ENCODE results near the gene STXBP4.

The STXBP4 gene, protein sequence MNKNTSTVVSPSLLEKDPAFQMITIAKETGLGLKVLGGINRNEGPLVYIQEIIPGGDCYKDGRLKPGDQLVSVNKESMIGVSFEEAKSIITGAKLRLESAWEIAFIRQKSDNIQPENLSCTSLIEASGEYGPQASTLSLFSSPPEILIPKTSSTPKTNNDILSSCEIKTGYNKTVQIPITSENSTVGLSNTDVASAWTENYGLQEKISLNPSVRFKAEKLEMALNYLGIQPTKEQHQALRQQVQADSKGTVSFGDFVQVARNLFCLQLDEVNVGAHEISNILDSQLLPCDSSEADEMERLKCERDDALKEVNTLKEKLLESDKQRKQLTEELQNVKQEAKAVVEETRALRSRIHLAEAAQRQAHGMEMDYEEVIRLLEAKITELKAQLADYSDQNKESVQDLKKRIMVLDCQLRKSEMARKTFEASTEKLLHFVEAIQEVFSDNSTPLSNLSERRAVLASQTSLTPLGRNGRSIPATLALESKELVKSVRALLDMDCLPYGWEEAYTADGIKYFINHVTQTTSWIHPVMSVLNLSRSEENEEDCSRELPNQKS

DNA sequence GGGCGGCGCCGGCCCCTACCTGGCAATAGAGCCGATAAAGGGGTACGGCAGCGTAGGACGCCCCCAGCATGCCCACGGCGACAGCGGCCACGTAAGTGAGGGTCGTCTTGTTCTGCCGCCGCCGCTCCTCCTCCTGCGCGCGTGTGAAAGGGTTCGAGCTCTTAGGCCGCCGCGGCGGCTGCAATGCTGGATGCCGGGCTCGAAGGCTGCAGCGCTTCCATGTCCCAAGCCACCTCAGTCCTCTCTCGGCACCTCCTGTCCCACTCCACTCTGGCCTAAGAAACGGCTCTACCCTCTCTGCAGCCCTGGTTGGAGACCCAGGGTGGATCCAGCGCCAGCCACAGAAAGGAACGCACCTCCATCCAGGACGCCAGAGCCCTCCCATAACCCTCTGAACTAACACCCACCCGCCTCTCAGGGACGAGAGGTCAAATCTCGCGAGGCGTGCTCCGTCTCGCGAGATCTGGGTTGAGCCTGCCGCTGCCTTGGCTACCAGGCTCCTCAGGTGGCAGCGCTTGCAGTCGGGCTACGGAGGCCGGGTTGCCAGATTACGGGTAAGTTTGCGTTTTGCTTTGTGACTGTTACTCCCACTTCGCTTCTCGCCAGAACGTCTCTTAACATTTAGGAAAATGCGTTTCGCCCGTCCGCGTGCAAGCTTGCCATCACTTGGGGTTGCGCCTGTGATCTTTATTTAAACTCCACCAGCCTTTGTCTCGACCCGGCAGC lies at the start of gene STXBP4, which contains the start of gene COX11:
Gene STXBP4, plus strand, starts transcription at position 504 of the 726 bp plus-strand sequence. CDS start 17,455 bp downstream, outside the sequence.
Gene COX11, minus strand, starts transcription at position 393 of the 726 bp plus-strand sequence. Its CDS starts 8 bp downstream, at position 385.
- peak; percentile 96 for DNase-seq (ENCODE audit: low spot score)

DNA sequence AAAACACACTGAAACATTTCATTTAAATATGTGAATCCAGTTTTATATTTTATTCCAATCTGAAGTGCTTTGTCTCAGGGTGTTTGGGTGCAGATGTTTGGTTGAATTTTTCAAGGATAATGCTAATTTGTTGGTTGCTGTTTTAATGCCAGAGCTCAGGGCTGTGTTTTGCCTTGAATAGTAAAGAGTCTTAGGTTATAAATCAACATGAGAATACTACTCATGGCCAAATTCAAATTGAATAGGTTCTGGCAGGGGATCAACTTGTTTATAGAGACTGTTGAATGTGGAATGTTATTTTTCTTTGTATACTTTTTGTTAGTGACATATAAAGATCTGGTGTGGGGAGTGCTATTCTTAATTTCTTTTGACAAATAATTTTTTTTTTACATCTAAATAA lies 49.1 kb upstream of the STXBP4 start:
- no peak for DNase-seq (ENCODE audit: low spot score)

DNA sequence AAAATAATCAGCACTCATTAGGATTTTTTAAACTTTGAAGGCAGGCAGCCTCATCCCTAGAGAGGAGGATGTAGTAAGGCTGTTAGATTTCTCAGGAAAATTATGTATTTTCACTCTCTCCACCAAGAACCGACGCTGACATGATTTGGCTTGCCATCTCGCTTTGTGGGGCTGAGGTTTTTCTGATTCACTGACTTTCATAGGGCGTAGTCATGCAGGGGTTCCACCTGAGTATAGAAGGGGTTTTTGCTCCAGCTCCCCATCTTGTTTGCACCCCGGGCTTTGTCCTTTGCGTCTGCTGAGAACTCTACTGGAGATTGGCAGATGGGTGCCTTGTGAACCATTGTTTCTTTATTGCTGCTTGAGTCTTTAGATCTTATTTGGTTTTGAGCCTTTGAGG lies 47.7 kb upstream of the STXBP4 start:
- DNase-seq (ENCODE audit: low spot score) = no peak

DNA sequence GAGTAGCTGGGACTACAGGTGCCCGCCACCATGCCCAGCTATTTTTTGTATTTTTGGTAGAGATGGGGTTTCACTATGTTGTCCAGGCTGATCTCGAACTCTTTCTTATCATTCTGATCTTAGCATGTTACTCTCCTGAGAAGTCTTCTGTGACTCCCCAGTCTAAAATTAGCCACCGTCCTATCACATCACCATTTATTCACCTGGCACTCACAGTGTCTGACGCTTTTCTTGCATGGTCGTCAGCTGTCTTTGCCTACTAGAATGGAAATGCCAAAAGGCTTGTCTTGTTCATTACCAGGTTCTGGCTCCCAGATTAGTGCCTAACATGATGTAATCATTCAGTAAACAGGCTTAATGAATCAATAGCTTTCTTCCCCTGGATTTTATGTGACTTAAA lies 44.2 kb upstream of the STXBP4 start:
- DNase-seq (ENCODE audit: low spot score) = no peak

DNA sequence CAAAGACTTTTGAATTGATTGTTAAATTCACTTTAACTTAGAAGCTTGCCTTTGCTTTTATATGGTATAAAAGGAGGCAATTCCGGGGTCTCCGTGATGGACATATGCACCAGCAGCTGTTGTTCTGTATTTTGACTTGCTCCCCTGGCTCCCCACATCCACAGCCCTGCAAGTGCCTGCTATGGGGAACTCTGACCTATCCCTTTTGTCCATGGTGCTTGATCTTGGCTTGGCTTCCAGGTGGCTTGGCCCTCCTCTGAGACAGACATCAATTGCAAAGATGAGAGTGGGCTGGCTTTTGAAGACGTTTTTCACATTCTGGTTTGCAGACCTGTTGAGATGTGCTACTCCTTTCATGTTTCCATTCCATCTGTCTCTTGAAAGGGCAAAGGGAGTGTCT lies 41.0 kb upstream of the STXBP4 start:
- DNase-seq (ENCODE audit: low spot score) = no peak

DNA sequence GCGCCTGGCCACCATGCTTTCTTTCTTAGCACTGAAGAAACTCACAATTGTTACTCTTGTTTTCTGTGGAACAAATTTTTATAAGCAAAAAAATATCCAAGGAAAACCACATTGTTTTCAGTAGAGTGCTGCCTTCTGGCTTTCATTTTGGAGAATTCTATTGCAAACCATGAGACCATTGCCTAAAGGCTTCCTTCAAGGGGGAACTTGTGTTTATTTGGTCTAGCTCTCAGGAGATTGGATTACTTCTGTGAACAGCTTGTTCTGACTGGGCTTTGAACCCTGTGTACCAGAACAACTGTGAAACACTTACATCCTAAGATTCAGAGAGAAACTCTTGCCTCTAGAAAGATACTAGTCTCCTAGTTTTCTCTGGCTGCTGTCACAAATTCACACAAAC lies 35.9 kb upstream of the STXBP4 start:
- no peak for DNase-seq (ENCODE audit: low spot score)

DNA sequence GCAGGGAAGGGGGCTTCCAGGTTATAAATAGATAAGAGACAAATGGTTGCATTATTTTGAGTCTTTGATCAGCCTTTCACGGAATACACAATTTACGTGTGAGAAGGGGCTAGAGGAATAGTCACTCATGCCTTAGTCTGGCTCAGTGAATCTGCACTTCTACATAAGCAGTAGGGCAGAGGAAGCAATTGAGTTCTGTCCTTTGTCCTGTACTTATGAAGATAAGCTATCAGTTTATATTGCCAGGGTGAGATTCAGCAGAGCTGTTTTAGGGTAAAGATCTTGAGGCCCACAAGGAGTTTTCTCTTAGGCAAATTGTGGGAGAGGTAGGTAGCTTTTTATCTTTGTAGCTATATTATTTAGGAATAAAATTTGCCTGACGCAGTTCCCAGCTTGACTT lies 34.6 kb upstream of the STXBP4 start:
- no peak for DNase-seq (ENCODE audit: low spot score)

DNA sequence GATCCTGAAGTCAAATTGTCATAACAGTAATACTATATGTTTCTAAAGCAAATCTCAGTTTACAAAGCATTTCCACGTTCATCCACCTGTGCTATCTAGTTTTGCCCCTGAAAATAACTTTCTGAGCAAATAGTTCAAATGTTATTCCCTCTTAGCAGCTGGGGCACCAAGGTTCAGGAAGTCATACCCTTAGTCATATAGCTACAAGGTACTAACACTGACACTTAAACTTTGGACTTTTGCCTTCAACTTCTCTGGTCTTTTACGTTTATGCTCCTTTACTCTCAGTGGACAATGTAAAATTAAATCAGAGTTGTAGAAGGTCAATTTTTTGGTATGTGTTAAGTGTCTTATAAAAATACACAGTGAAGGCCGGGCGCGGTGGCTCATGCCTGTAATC lies 33.1 kb upstream of the STXBP4 start:
- no peak for DNase-seq (ENCODE audit: low spot score)

DNA sequence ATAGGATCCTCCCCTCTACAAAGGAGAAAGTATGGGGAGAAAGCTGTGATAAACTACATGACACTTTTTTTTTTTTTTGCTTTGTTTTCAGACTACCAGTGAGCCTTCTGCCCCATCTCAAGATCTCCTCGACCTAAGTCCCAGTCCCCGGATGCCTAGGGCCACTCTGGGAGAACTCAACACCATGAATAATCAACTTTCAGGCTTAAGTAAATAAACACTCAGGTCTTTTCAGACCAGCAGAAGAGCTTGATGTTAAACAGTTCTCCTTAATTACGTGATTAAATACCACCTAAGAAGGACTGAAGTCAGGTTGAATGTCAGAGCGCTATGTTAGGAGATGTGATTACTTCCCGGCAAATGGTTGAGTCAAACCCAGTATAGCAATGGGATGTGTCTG lies 31.5 kb upstream of the STXBP4 start:
- no peak for DNase-seq (ENCODE audit: low spot score)

DNA sequence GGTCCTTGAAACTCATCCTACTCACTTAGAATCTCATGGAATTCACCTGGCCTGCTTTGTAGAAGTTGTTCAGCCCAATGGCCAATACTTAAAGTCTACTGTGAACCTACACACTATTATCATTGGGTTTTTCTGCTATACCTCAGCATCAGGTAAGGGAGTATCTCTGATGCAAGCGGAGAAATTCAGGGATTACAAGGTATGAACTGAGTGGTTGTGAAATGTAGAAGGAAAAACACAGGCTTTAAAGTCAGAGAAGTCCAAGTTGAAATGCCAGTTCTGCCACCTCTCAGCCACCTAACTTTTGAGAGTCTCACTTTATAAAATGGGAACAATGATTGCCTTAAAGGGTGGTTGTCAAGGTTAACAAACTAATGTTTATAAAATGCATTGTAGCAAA lies 31.1 kb upstream of the STXBP4 start:
- no peak for DNase-seq (ENCODE audit: low spot score)

DNA sequence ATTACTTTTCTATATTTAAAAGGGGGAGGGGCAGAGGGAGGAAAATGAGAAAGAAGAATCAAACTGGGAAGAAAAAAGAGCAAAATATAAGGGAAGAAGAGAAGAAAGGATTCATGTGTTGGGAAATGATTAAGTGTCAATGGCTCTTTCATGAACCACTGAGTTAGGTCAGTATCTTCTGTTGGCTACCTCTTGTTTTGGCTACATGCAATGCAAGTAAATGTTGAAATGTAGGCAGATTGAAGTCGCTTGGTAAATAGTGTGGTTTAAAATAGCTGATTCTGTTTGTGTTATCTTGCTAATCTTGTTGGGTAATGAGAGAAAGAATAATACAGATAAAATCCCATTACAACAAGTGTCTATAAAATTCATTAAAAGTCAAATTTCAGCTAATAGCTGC lies 27.3 kb upstream of the STXBP4 start:
- DNase-seq (ENCODE audit: low spot score) = no peak

DNA sequence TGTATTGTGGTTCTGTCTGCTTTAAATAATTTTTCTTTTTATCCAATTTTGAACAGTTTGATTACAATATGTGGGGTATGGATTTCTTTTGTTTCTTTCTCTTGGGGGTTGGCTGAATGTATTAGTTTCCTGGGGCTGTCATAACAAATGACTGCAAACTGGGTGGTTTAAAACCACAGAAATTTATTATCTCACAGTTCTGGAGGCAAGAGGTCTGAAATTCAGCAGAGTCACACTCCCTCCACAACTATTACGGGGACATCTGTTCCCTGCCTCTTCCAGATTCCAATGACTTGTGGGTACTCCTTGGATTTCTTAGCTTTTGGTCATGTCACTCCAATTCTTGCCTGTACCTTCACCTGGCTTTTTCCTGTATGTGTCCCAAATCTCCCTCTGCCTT lies 23.8 kb upstream of the STXBP4 start:
- DNase-seq (ENCODE audit: low spot score) = no peak

DNA sequence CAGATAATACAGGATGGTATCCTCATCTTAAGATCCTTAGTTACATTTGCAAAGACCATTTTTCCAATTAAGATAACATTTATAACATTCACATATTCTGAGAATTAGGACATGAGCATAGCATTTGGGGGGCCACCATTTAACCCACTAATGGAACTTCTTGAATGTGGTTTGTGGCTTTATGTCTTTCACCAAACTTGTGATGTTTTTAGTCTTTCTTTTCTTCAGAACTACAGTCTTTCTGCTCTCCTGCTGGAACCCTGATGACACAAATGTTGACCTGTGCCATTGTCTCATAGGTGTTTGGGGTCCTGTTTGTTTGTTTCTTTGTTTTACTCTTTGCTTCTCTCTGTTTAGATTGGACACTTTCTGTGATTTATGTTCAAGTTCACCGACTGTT lies 23.3 kb upstream of the STXBP4 start:
- DNase-seq (ENCODE audit: low spot score) = no peak

DNA sequence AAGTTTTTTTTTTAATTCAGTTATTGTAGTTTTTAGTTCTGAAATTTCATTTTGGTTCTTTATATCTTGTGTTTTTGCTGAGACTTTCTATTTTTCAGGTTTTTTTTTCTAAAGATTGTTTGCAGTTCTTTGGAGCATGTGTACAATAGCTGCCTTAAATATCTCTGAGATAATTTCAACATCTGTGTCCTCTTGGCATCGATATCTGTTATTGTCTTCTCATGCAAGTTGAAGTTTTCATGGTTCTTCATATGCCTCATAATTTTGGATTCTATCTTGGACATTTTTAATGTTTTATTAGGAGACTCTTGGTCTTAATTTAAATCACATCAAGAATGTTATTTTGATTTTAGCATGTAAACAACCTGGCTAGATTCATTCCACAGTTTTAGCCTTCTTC lies 22.9 kb upstream of the STXBP4 start:
- no peak for DNase-seq (ENCODE audit: low spot score)

DNA sequence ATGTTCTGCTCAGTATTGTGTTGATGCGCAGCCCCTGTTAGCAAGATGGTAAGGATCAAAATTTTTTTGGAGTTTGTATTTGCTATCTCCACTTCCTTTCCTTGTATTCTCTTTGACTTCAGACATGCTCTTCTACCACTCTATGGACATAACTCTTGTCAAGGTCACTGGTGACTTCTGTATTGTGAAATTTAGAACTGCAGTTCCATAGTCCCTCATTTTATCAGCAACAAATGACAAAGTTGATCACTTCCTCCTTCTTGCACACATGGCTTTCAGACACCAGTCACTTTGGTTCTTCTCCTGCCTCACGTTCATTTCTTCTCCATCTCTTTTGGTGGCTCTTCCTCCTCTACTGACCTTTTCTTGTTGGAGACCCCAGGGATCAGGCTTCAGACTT lies 21.2 kb upstream of the STXBP4 start:
- DNase-seq (ENCODE audit: low spot score) = no peak

DNA sequence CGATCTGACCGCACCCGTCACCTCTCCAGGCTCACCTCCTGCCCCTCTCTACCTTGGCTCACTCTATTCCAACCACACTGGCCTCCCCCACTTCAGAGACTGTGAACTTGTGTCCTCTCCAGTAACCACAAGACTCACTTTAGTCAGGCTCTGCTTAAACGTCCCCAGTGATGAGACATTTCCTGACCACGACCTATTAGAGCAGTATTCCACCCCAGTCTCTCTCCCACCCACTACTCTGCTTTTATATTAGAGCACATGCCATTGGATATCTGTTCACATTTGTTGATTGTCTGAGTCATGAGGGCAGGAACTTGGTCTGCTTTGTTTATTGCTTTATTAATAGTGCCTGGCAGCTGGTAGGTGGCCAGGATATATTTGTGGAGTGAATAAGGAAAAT lies 20.2 kb upstream of the STXBP4 start:
- DNase-seq (ENCODE audit: low spot score) = no peak

DNA sequence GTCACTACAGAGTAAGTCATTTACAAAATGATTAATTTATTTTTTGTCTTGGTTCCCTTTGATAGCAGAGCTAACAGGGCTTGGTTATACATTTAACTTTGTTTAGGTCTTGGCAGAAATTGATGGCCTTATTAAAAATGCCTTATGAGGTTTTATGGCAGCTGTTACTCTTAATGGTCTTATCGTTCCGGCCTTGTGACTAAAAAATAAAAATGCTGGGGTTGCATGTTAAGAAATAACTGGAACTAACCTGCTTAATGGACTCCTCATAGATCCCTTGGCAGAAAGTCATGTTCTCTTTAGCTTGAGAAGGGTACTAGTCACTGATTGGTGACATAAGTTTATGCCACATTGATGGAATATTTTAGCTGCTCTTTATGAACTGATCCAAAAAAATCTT lies 18.4 kb upstream of the STXBP4 start:
- no peak for DNase-seq (ENCODE audit: low spot score)

DNA sequence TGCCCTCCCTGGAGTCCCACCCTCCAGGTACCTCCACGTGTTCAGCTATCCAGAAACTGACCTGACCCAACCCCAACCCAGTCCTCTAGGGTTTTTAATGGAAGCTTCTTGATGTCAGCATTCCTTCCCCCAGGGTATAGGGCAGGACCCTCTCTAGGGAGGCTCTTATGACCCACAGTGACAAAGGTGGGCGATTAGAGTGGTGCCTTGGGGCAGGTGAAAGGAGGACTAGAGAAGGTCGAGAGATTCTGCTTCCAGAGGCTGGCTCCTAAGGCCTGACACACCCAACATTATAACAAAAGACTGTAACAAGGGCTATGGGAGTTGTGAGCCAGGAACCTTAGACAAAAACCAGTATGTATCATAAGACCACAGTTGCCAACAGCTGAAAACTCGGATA lies 17.3 kb upstream of the STXBP4 start:
- no peak for DNase-seq (ENCODE audit: low spot score)

DNA sequence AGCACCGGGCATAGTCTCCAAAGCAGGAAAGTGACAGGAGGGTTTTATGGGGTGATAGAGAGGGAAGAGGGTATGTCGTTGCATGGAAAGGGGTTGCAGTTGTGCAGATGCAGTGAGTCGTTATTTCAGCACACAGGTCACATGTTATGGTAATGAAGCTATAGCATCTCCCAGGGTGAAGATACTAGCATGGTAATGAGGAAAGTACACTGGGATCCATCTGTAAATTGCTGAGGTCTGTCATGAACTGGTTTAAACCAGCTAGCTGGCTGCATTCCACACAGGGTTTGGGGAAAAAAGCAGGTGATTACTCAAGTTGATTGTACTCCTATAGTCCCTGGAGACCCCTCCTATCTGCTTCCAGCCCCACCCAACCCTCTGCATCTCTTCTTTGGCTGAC lies 11.8 kb upstream of the STXBP4 start:
- no peak for DNase-seq (ENCODE audit: low spot score)

DNA sequence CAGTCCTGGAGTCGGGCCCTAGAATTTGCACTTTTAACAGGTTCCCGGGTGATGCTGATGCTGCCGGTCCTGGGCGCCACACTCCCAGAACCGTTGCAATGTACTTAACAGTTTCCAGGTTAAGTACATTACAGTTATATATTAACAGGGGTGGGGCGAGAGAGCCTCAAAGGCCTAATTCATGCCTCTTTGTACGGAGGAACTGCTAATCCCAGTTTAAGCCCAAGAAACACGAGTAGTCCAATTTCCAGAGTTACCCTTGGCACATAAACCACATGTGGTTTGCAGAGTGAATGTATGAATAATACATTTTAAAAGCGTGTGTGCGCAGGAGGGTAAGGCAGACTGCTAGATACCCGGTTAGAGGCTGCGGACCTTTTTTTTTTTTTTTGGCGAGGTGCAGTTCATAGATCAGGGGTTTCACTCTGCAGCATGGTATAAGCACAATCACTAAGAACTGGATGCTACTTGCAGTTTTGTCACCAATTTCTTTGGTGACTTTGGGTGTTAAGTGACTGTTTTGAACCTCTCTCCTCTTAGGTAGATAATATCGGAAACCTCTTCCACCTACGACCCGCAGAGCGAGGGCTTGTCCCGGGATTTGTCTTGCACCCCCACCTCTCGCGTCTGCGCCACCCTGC lies 824 bp upstream of the STXBP4 start:
- peak; percentile 54 for DNase-seq (ENCODE audit: low spot score)

DNA sequence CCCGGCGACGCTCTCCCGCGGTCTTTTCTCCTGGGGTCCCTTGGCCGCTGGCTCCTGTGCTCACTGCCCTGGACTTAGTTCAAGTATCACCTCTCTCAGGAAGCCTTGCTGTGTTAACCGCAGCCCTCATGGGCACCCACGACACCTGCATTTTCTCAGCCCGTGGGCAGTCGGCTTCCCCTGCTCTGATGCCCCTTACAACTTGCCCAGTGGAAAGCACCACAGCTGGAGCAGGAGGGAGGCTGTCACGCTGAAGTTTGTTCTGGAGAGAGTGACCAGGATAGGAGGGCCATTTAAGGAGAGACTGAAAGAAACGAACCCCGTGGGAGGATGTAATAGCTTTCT lies 395 bp downstream of the STXBP4 start:
- peak; percentile 8 for DNase-seq (ENCODE audit: low spot score)

DNA sequence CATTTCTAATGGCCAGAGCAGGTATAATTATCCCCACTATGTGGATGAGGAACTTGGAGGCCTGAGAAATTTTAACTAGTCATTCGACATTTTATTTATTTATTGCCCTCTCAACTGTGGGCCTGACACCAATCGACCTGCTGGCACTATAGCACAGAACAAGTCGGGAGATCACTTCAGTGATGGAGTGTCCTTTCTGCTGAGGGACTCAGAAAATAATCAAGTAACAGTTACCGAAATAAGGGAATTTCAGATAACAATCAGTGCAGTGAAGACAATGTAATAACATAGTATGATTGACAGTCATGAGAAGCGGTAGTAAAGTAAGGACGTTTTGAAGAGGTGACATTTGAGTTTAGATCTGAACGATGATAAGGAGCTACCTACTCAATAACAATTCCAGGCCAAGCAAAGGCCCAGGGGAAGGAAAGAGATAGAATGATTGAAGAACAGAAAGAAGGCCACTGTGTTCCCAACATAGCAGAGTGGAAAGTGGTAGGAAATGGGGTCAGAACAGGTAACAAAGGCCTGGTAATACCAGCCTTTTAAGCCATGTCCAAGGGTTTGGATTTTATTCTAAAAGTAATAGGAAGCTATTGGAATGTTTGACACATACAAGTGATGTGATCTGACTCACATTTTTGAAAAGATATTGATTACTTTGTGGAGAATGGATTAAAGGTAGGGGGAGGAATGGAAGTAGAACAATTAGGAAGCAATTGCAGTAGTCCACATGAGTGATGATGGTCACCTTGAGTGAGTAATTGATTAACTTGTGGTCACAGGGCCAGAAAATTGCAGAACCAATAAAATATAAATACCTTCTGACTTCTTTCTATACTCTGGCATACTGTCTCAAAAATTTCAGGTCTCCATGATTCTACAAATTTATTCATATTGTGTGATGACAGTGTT lies 1.4 kb downstream of the STXBP4 start:
- DNase-seq (ENCODE audit: low spot score) = no peak
